Transverse colon (tissue), 3 donors: ENCODE measurements around the gene RTF2.

Experiments
- CTCF ChIP-seq, 5 experiments: fragments of 200-600 bp in 3 of 5; fragments of 450-650 bp in 2 of 5; sonication (generic) in 3 of 5; IDR thresholded peaks; 1 replicate in 2 of 5; 2 replicates in 3 of 5; pipeline ENCODE4 v1.5.1; 2016 to 2017; ENCODE audit warnings: antibody characterized with exemption in 5 of 5, inconsistent platforms in 3 of 5, mild to moderate bottlenecking in 2 of 5, moderate library complexity in 1 of 5
- POLR2A ChIP-seq: fragments of 450-650 bp; IDR thresholded peaks from one replicate; pipeline ENCODE4 v1.6.1; 2016; ENCODE audit warnings: antibody characterized with exemption, mild to moderate bottlenecking, moderate library complexity

- no peak for TF ChIP-seq POLR2A
- TF ChIP-seq CTCF (IDR thresholded peaks at IDR 0.05) = no peak
These were observed 37.0 kb upstream of the RTF2 start for GRCh38 chr20:56431471-56431870.
